Ectodermal cell (in vitro differentiated cells): ENCODE results near the gene POU5F1. TPM values are rescaled to one million over a fixed set of nuclear protein-coding genes. Genes with fewer than 3 reads are reported as not detected.
"Not testable (repeated sequence)": the region's sequence is repeated elsewhere in the genome, so short reads cannot be mapped to it uniquely, and the experiment has no call there.

Experiments
- H3K27ac ChIP-seq: 2 replicates; pipeline ENCODE4 v1.7.0; 2013; ENCODE audit warnings: mild to moderate bottlenecking, low read depth, low read length; ENCODE audit not compliant: insufficient read depth, poor library complexity, severe bottlenecking
- H3K27me3 ChIP-seq: 2 replicates; pipeline ENCODE4 v1.7.0; 2013; ENCODE audit warnings: mild to moderate bottlenecking, low read length; ENCODE audit not compliant: insufficient read depth, control insufficient read depth, poor library complexity, severe bottlenecking
- H3K36me3 ChIP-seq: one replicate; pipeline ENCODE4 v1.7.0; 2013; ENCODE audit warnings: low read length; ENCODE audit not compliant: control insufficient read depth, insufficient read depth
- H3K4me1 ChIP-seq: one replicate; pipeline ENCODE4 v1.7.0; 2013; ENCODE audit warnings: low read length; ENCODE audit not compliant: control insufficient read depth, insufficient read depth
- H3K4me3 ChIP-seq: 2 replicates; pipeline ENCODE4 v1.7.0; 2013; ENCODE audit warnings: low read depth, low read length, control low read depth; ENCODE audit not compliant: insufficient read depth
- H3K9me3 ChIP-seq: 2 replicates; pipeline ENCODE4 v1.7.0; 2013; ENCODE audit warnings: mild to moderate bottlenecking, low read length, moderate library complexity; ENCODE audit not compliant: control insufficient read depth
- WGBS, 2 experiments: methylation state at CpG; one replicate each; pipeline ENCODE4 v1.1.7; 2013; ENCODE audit warnings: missing lambda C conversion rate in 2 of 2; 5-methylcytosine and 5-hydroxymethylcytosine counted together
- polyA plus RNA-seq, 4 experiments: library from polyadenylated mRNA; stranded (reverse); fragments of 50-300 nt; gene quantifications; one replicate each; pipeline ENCODE4 v1.2.3, GENCODE V29; 2013

The POU5F1 gene
- polyA plus RNA-seq (2013, experiment 1 of 4), result 27.3 TPM
- 26.6 TPM for polyA plus RNA-seq (2013, experiment 2 of 4)
- 33.0 TPM for polyA plus RNA-seq (2013, experiment 3 of 4)
- polyA plus RNA-seq (2013, experiment 4 of 4), result 25.6 TPM

DNA sequence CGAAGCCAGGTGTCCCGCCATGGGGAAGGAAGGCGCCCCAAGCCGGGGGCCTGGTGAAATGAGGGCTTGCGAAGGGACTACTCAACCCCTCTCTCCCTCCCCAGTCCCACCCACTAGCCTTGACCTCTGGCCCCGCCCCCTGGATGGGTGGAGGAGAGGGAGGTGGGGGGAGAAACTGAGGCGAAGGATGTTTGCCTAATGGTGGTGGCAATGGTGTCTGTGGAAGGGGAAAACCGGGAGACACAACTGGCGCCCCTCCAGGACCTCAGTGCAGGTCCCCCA lies at the start of gene POU5F1:
Gene POU5F1 (minus strand): TSS at position 83 of the 282 bp plus-strand sequence. CDS start 62 bp downstream, at position 21.
- H3K4me1 ChIP-seq, result peaks cover 26% of the 10 kb centered on the region
- H3K27ac ChIP-seq, result no peak within 1 kb of the TSS
- WGBS, 2 experiments, result 27 to 31% methylated on average over 8 to 9 of the region's 9 CpGs
- H3K27me3 ChIP-seq, result peaks cover 38% of the 10 kb centered on the region
- H3K36me3 ChIP-seq, result no peaks in the 10 kb centered on the region
- H3K9me3 ChIP-seq, result no peaks in the 10 kb centered on the region
- H3K4me3 ChIP-seq, result no peak within 1 kb of the TSS

DNA sequence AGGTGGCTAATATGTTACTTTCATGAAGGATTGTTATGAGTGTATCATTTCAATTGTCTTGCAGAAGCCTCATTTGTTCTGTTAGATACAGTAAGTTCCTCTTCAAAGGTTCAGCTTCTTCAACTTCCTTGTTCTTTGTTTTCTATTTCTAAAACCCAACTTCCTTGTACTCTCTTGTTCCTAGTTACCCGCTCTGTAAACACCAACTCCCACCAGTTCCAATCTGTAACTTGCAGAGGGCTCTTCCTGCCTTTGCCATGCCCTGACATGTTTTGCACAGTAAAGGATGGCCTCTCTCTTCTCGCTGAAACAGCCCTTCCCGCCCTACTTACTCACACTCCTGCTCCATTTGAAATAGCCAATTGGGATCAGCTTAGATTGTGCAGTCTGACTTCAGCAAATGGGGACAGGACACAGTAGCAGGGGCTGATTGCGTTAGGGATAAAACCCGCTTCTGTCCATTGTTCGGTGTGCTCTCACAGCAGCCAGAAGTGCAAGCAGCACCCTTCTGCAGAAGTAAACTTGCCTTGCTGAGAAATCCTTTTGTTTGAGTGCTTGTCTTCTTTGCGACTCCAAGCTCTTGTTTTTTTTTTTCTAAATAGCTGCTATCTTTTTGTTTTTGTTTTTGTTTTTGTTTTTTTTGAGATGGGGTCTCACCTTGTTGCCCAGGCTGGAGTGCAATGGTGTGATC lies 45.9 kb upstream of the POU5F1 start:
- H3K9me3 ChIP-seq, result no peaks in the 10 kb centered on the region
- no peaks in the 10 kb centered on the region for H3K4me1 ChIP-seq
- WGBS, 2 experiments, result 90 to 91% methylated on average over 7 of the region's 7 CpGs
- H3K27me3 ChIP-seq, result no peaks in the 10 kb centered on the region
- H3K4me3 ChIP-seq, result no peak overlapping the region
- H3K36me3 ChIP-seq, result peaks cover 3% of the 10 kb centered on the region
- no peak overlapping the region for H3K27ac ChIP-seq

DNA sequence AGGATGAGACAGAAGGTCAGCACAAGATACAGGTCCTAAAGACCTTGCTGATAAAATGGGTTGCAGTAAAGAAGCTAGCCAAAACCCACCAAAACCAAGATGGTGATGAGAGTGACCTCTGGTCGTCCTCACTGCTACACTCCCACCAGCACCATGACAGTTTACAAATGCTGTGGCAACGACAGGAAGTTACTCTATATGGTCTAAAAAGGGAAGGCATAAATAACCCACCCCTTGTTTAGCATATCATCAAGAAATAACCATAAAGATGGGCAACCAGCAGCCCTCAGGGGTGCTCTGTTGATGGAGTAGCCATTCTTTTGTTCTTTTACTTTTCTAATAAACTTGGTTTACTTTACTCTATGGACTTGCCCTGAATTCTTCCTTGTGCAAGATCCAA lies 44.7 kb upstream of the POU5F1 start:
- 83 to 100% methylated on average over 2 of the region's 2 CpGs for WGBS, 2 experiments
- H3K36me3 ChIP-seq, H3K27me3 ChIP-seq, H3K4me1 ChIP-seq, H3K4me3 ChIP-seq, H3K9me3 ChIP-seq, H3K27ac ChIP-seq: not testable (repeated sequence)

DNA sequence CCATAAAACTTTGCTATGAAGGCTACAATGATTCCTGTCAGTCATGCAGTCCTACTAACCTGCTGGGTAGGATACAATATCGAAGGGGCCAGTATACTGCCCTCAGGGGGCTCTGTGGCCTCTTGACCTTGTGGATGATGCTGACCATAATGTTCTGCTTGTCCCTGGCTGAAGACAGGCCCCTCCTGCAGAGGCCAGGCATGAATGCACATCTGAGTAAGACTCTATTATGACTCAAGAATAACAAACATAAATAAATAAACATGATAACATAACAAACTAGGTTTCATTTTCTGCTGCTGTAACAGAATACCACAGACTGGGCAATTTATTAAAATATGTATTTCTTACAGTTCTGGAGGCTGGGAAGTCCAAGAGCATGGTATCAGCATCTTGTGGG lies 44.0 kb upstream of the POU5F1 start:
- Histone ChIP-seq H3K4me3 (no peak overlapping the region), H3K36me3 (peaks cover 3% of the 10 kb centered on the region), H3K4me1 (no peaks in the 10 kb centered on the region), H3K27me3 (no peaks in the 10 kb centered on the region), H3K27ac (no peak overlapping the region), H3K9me3 (no peaks in the 10 kb centered on the region)
- 68 to 81% methylated on average over 1 of the region's 1 CpG for WGBS, 2 experiments

DNA sequence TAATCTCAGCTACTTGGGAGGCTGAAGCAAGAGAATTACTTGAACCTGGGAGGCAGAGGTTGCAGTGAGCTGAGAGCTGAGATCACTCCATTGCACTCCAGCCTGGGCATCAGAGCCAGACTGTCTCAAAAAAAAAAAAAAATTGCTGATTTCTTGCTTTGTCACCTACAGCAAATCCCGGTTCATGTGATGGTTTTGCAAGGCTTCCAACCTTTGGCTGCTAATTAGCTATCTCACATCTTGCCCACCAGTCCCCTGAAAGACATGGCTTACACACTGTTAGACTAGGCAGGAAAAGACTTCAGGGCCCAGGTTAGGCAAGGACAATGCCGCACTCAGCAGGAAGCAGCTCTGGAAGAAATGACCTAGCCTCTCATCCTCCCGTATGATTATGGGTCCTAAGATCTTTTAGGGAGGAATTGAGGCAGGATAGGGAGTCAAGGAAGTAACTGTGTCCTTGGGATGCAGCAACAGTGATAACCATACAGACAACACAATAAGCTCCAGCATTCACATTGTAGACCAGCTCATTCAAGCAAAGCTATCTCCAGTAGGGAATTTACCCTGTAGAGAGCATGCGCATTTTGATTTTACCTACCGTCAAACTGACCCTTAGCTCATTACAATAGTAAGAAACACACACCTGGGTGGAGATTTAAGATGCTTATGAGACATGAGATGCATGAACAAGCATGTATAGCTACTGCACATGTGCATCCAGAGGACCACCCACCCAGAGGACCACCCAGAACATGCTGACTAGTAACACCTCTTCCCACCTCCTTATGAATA lies 40.5 kb upstream of the POU5F1 start:
- H3K27me3 ChIP-seq, result no peaks in the 10 kb centered on the region
- no peak overlapping the region for H3K27ac ChIP-seq
- WGBS, 2 experiments, result 76 to 80% methylated on average over 5 of the region's 5 CpGs
- no peaks in the 10 kb centered on the region for H3K9me3 ChIP-seq
- no peaks in the 10 kb centered on the region for H3K4me1 ChIP-seq
- no peak overlapping the region for H3K4me3 ChIP-seq
- no peaks in the 10 kb centered on the region for H3K36me3 ChIP-seq

DNA sequence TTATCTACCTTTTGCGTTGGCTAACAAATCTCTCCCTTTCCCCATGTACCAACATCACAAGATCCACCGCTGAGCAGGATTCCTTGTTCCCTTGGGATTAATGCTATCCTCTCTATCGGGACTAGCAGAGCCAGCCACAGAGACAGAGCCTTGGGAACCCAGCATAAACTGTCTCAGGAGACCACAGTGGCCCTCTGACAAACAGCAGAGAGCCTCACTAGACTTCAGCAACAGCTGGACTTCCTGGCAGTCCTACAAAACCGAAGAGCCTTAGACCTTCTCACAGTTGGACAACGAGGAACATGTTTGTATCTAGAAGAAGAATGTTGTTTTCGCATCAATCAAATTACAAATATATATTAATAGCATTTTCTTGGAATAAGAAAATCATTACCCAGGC lies 39.6 kb upstream of the POU5F1 start:
- Histone ChIP-seq H3K4me3 (no peak overlapping the region), H3K27me3 (no peaks in the 10 kb centered on the region), H3K9me3 (no peaks in the 10 kb centered on the region), H3K36me3 (no peaks in the 10 kb centered on the region), H3K27ac (no peak overlapping the region), H3K4me1 (no peaks in the 10 kb centered on the region)
- WGBS, 2 experiments, result 68 to 87% methylated on average over 4 to 6 of the region's 6 CpGs

DNA sequence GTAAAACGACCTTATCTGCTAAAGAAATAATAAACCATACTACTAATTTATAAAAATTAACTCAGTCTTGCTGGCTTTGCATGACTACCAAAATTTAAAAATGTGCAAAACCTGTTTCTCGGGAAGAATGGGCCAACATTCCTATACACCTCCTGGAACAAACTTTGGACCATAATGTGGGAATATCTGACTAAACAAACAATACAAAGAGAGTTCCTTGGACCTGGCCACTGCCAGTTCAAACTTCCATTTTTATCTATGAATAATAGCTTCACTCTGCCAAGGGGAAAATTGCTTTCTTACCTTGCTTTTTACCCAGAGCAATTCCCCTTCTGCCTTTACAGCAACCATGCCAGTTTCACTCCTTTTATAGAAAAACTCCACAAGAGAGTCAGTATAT lies 38.7 kb upstream of the POU5F1 start:
- H3K27ac ChIP-seq, result no peak overlapping the region
- H3K27me3 ChIP-seq, result no peaks in the 10 kb centered on the region
- H3K4me3 ChIP-seq, result no peak overlapping the region
- 91 to 96% methylated on average over 1 of the region's 2 CpGs for WGBS, 2 experiments
- H3K9me3 ChIP-seq, result no peaks in the 10 kb centered on the region
- H3K36me3 ChIP-seq, result no peaks in the 10 kb centered on the region
- H3K4me1 ChIP-seq, result no peaks in the 10 kb centered on the region

DNA sequence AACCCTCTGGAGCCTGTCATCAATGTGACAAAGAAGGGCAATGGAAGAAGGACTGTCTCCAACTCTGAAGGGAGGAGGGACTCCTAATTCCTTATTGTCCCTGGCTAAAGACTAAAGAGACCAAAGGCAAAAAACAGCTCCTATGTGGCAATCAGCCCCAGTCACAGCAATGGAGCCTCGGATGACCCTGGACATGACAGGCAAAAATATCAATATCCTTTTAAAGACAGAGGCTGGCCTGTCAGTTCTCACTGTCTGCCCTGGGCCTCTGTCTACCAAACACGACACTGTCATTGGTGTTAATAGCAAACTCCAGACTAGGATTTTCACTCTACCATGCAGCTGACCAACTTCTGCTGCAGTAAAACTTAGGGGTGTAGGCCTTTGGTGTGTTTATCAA lies 38.0 kb upstream of the POU5F1 start:
- WGBS, 2 experiments, result 75 to 84% methylated on average over 2 of the region's 2 CpGs
- Histone ChIP-seq H3K27me3 (no peaks in the 10 kb centered on the region), H3K27ac (no peak overlapping the region), H3K9me3 (no peaks in the 10 kb centered on the region), H3K36me3 (no peaks in the 10 kb centered on the region), H3K4me1 (no peaks in the 10 kb centered on the region), H3K4me3 (no peak overlapping the region)

DNA sequence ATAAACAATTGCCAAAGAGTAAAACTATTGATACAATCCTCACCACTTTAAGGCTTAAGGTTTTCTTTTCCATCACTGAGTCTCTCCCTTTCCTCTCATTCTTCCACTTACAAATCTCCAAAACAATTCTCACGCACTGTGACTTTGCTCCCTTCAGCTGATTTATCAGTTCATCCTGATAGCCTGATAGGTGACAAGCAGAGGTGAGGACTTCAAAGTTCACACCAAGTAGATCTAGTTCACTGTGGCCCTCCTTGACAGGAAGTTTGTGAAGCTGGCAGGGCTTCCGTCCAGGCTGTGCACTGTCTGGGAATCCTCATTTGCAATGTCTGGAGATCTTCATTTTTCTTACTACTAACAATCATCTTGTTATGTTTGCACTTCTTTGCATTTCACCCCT lies 35.2 kb upstream of the POU5F1 start:
- Histone ChIP-seq H3K36me3 (no peaks in the 10 kb centered on the region), H3K27me3 (no peaks in the 10 kb centered on the region), H3K4me3 (no peak overlapping the region), H3K27ac (no peak overlapping the region), H3K4me1 (no peaks in the 10 kb centered on the region), H3K9me3 (no peaks in the 10 kb centered on the region)
- WGBS, 2 experiments, result 89 to 93% methylated on average over 2 of the region's 2 CpGs

DNA sequence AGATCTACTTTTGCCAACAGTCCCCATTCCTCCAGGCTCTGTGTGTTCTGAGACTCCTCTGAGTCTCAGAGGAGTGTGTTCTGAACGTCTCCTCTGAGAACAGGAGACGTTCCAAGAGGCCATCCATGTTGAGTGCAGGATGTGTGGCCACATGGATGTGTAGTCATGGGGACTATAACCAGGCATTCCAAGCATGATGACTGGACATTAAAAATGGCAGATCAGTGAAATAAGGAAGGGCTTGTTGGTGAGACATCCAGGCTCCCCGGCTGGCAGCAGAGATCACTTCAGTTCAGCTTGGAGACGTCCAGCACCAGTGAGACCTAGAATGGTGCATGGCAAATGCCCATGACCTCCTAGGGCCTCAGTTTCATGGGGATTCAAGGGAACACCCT lies 34.3 kb upstream of the POU5F1 start:
- no peaks in the 10 kb centered on the region for H3K36me3 ChIP-seq
- no peaks in the 10 kb centered on the region for H3K9me3 ChIP-seq
- 79 to 82% methylated on average over 4 of the region's 4 CpGs for WGBS, 2 experiments
- no peak overlapping the region for H3K4me3 ChIP-seq
- no peak overlapping the region for H3K27ac ChIP-seq
- no peaks in the 10 kb centered on the region for H3K4me1 ChIP-seq
- no peaks in the 10 kb centered on the region for H3K27me3 ChIP-seq
